Caco-2 (cell line): ENCODE results near the gene RPL22. TPM values are rescaled to one million over a fixed set of nuclear protein-coding genes. Genes with fewer than 3 reads are reported as not detected.

Source experiments
- BruUV-seq: library from RNA; stranded (reverse); fragments of 400-500 nt; replicated peaks from 2 replicates; lab custom pipeline; 2021; lab: Mats Ljungman, UMichigan
- CTCF ChIA-PET: fragments of 300-600 bp; sonication (Branson Sonifier 250); formaldehyde crosslinking; loops from one replicate; lab custom pipeline; 2022; ENCODE audit warnings: antibody characterized with exemption; lab: Charles Lee
- POLR2A ChIA-PET: fragments of 300-600 bp; sonication (Branson Sonifier 250); formaldehyde crosslinking; loops from one replicate; lab custom pipeline; 2022; ENCODE audit warnings: antibody characterized with exemption; lab: Charles Lee
- DNase-seq, 2 experiments: peaks; one replicate each; pipeline versions ENCODE4 v3.0.0 to v3.0.0-alpha.2; 2020 to 2022
- H3K27me3 ChIP-seq: replicated peaks from 2 replicates; pipeline ENCODE4 v1.6.0; 2011; ENCODE audit warnings: low read length; ENCODE audit not compliant: control insufficient read depth, insufficient read depth
- H3K36me3 ChIP-seq: 2 replicates; pipeline ENCODE4 v1.5.1; 2011; ENCODE audit warnings: low read length; ENCODE audit not compliant: control insufficient read depth, insufficient read depth
- H3K4me1 ChIP-seq: fragments of 250-450 bp; sonication (Bioruptor Pico); 2 replicates; pipeline ENCODE4 v1.5.1; 2020; ENCODE audit warnings: mild to moderate bottlenecking
- H3K4me3 ChIP-seq: 2 replicates; pipeline ENCODE4 v1.5.1; 2011; ENCODE audit warnings: low read depth, mild to moderate bottlenecking, control low read depth, low read length
- H3K9me3 ChIP-seq: fragments of 250-450 bp; sonication (Bioruptor Pico); 2 replicates; pipeline ENCODE4 v1.5.1; 2020; ENCODE audit warnings: mild to moderate bottlenecking, moderate library complexity
- H3K27ac Mint-ChIP-seq: one replicate; pipeline ENCODE4 v1.8.0; 2022; ENCODE audit warnings: mixed read lengths; ENCODE audit not compliant: unreplicated experiment
- H3K27me3 Mint-ChIP-seq: one replicate; pipeline ENCODE4 v1.8.0; 2022; ENCODE audit warnings: mixed read lengths; ENCODE audit not compliant: insufficient read depth, unreplicated experiment
- H3K36me3 Mint-ChIP-seq: one replicate; pipeline ENCODE4 v1.8.0; 2022; ENCODE audit warnings: mild to moderate bottlenecking, mixed read lengths; ENCODE audit not compliant: insufficient read depth, unreplicated experiment
- H3K4me1 Mint-ChIP-seq: one replicate; pipeline ENCODE4 v1.8.0; 2022; ENCODE audit warnings: low read depth, mixed read lengths; ENCODE audit not compliant: unreplicated experiment
- H3K4me3 Mint-ChIP-seq: one replicate; pipeline ENCODE4 v1.8.0; 2022; ENCODE audit warnings: mild to moderate bottlenecking, moderate library complexity, mixed read lengths; ENCODE audit not compliant: unreplicated experiment
- H3K9me3 Mint-ChIP-seq: one replicate; pipeline ENCODE4 v1.8.0; 2022; ENCODE audit warnings: mixed read lengths; ENCODE audit not compliant: unreplicated experiment
- intact Hi-C: fragments of 100-400 bp; cut with micrococcal nuclease; formaldehyde crosslinking; loops from one replicate; pipeline ENCODE4 v1.10.0; 2022; ENCODE audit not compliant: unreplicated experiment
- total RNA-seq: library from RNA; stranded (reverse); gene quantifications from 2 replicates; pipeline ENCODE4 v1.2.3, GENCODE V29; 2022
- TF ChIP-seq, protein P1 (sequence below), 2 experiments: fragments of 200-600 bp in 1 of 2; IDR thresholded peaks; 1 replicate in 1 of 2; 2 replicates in 1 of 2; pipeline versions ENCODE4 v1.5.1 to v1.8.0; 2011 to 2022; ENCODE audit warnings: antibody characterized with exemption in 1 of 2, control low read depth in 1 of 2, inconsistent platforms in 1 of 2, low read depth in 1 of 2, low read length in 1 of 2, mild to moderate bottlenecking in 1 of 2, moderate library complexity in 1 of 2; ENCODE audit not compliant: insufficient read depth in 1 of 2, severe bottlenecking in 1 of 2, unreplicated experiment in 1 of 2

RPL22 gene
- total RNA-seq, 1 experiment from 2014 or later, result 406 TPM

DNA sequence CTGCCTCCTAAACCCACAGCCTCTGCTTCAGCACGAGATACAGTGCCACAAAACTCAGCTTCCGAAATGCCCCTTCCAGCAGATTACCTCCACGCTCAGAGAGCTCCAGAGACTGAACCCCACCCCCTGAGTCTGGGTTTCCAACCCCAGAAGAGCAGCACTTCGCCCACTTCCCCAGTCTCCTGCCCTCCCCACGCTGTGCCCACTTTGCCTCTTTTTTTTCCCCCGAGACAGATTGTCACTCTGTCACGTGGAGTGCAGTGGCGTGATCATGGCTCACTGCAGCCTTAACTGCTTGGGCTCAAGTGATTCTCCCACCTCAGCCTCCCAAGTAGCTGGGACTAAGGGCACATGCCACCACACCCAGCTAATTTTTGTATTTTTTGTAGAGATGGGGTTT, 26.3 kb upstream of the RPL22 start:
- H3K36me3 ChIP-seq, result no peaks in the 10 kb centered on the region

DNA sequence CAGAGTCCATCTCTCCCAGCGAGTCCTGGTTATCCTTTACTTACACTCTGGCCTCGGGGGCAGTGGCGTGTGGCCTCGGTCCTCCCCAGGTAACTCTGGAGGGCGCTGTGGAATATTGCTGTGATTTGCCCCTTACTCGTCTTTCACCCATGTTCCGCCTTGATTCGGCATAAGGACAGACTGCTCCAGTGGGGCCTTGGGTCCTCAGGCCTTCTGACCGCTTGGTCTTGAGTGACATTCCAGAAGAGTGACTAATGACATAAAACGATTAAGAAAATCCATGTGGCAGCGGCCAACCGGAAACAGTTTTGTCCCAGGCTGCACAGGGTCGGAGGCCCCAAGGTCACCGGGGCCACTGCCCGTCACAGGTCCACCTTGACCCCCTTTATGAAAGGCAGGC, 25.3 kb upstream of the RPL22 start:
- no peak overlapping the region for H3K27ac Mint-ChIP-seq
- ChIA-PET CTCF (no interaction called here), POLR2A (no interaction called here)
- H3K27me3 ChIP-seq, result no peaks in the 10 kb centered on the region
- no peaks in the 10 kb centered on the region for H3K4me1 Mint-ChIP-seq
- H3K4me3 Mint-ChIP-seq, result no peak overlapping the region
- no peaks in the 10 kb centered on the region for H3K27me3 Mint-ChIP-seq
- peaks cover 34% of the 10 kb centered on the region for H3K4me1 ChIP-seq
- peaks cover 74% of the 10 kb centered on the region for H3K36me3 Mint-ChIP-seq
- BruUV-seq, result no TSS peak
- intact Hi-C loops, result no loop called here
- no peaks in the 10 kb centered on the region for H3K9me3 ChIP-seq
- no peak overlapping the region for H3K4me3 ChIP-seq
- peak; percentile 40 to 72 for DNase-seq
- H3K9me3 Mint-ChIP-seq, result no peaks in the 10 kb centered on the region
- TF ChIP-seq, protein P1, sequence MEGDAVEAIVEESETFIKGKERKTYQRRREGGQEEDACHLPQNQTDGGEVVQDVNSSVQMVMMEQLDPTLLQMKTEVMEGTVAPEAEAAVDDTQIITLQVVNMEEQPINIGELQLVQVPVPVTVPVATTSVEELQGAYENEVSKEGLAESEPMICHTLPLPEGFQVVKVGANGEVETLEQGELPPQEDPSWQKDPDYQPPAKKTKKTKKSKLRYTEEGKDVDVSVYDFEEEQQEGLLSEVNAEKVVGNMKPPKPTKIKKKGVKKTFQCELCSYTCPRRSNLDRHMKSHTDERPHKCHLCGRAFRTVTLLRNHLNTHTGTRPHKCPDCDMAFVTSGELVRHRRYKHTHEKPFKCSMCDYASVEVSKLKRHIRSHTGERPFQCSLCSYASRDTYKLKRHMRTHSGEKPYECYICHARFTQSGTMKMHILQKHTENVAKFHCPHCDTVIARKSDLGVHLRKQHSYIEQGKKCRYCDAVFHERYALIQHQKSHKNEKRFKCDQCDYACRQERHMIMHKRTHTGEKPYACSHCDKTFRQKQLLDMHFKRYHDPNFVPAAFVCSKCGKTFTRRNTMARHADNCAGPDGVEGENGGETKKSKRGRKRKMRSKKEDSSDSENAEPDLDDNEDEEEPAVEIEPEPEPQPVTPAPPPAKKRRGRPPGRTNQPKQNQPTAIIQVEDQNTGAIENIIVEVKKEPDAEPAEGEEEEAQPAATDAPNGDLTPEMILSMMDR (IDR thresholded peaks at IDR 0.05; ENCODE audit: insufficient read depth in 1 of 2, low read depth in 1 of 2, low read length in 1 of 2, severe bottlenecking in 1 of 2, unreplicated experiment in 1 of 2), result no peak
- H3K36me3 ChIP-seq, result no peaks in the 10 kb centered on the region

More for the DNA sequence above, 26.3 kb upstream of the RPL22 start:
- TF ChIP-seq, protein P1 (IDR thresholded peaks at IDR 0.05; ENCODE audit: insufficient read depth in 1 of 2, low read depth in 1 of 2, low read length in 1 of 2, severe bottlenecking in 1 of 2, unreplicated experiment in 1 of 2), result no peak
- Mint-ChIP-seq H3K4me3 (no peak overlapping the region), H3K4me1 (no peaks in the 10 kb centered on the region), H3K27ac (no peak overlapping the region), H3K36me3 (peaks cover 79% of the 10 kb centered on the region), H3K27me3 (no peaks in the 10 kb centered on the region), H3K9me3 (no peaks in the 10 kb centered on the region)
- BruUV-seq, result no TSS peak
- Histone ChIP-seq H3K9me3 (no peaks in the 10 kb centered on the region), H3K4me3 (no peak overlapping the region), H3K27me3 (no peaks in the 10 kb centered on the region), H3K4me1 (peaks cover 28% of the 10 kb centered on the region)
- ChIA-PET CTCF (no interaction called here), POLR2A (no interaction called here)
- intact Hi-C loops, result no loop called here
- no peak for DNase-seq

- ChIA-PET CTCF (no interaction called here), POLR2A (interaction anchor here (0.6 kb wide), 2 partner anchors 122 to 387 kb away, joined by 3 read pairs; no protein-coding TSS in a partner anchor)
- TF ChIP-seq, protein P1 (IDR thresholded peaks at IDR 0.05; ENCODE audit: insufficient read depth in 1 of 2, low read depth in 1 of 2, low read length in 1 of 2, severe bottlenecking in 1 of 2, unreplicated experiment in 1 of 2), result no peak
- BruUV-seq, result TSS peak; percentile 32
- Mint-ChIP-seq H3K36me3 (peaks cover 64% of the 10 kb centered on the region), H3K4me3 (no peak overlapping the region), H3K4me1 (no peaks in the 10 kb centered on the region), H3K27me3 (no peaks in the 10 kb centered on the region), H3K9me3 (no peaks in the 10 kb centered on the region), H3K27ac (no peak overlapping the region)
- no peaks in the 10 kb centered on the region for H3K36me3 ChIP-seq
- H3K27me3 ChIP-seq, result no peaks in the 10 kb centered on the region
- intact Hi-C loops, result no loop called here
- DNase-seq, result no peak
- peaks cover 34% of the 10 kb centered on the region for H3K4me1 ChIP-seq
- H3K9me3 ChIP-seq, result no peaks in the 10 kb centered on the region
- no peak overlapping the region for H3K4me3 ChIP-seq
Observed at GRCh38 chr1:6223617-6224016, 24.2 kb upstream of the RPL22 start.
